ENCODE results near the gene PHIP. TPM values are rescaled to one million over a fixed set of nuclear protein-coding genes. Genes with fewer than 3 reads are reported as not detected.

PHIP gene
- total and polyA plus RNA-seq, 2 of the 8 experiments (the other 6 are each of a cell fraction or from before 2014, with no cell fraction given), result 7.3 to 56.2 TPM

DNA sequence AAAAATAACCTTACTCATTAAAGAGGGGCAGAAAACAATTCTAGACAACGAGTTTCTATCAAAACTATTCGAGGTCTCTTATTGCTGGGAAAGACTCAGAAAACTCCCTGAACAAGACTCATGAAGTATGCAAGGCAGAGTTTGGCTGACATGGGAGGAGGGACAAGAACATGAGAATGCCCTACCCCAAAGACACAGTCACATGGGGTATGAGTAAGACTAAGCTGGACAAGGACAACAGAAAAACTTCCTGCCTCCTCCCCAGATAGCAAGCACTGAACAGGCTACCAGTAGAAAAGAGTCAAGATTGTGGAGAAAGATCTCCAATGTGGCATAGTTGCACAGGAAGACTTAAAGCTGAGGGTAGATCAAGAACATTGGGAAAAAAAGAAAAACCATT lies 39.7 kb upstream of the PHIP start (continued):
- TF ChIP-seq, protein P1, sequence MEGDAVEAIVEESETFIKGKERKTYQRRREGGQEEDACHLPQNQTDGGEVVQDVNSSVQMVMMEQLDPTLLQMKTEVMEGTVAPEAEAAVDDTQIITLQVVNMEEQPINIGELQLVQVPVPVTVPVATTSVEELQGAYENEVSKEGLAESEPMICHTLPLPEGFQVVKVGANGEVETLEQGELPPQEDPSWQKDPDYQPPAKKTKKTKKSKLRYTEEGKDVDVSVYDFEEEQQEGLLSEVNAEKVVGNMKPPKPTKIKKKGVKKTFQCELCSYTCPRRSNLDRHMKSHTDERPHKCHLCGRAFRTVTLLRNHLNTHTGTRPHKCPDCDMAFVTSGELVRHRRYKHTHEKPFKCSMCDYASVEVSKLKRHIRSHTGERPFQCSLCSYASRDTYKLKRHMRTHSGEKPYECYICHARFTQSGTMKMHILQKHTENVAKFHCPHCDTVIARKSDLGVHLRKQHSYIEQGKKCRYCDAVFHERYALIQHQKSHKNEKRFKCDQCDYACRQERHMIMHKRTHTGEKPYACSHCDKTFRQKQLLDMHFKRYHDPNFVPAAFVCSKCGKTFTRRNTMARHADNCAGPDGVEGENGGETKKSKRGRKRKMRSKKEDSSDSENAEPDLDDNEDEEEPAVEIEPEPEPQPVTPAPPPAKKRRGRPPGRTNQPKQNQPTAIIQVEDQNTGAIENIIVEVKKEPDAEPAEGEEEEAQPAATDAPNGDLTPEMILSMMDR (IDR thresholded peaks at IDR 0.05; ENCODE audit: control extremely low read depth in 1 of 3, insufficient read depth in 1 of 3, low read depth in 1 of 3, low read length in 3 of 3), result no peak
- TF ChIP-seq SUZ12 (IDR thresholded peaks at IDR 0.05; ENCODE audit: low read length) (no peak), CHD2 (IDR thresholded peaks at IDR 0.05; ENCODE audit: low read length) (no peak)

All from H1 (cell line).